ENCODE data around the gene HOXD13.

DNA sequence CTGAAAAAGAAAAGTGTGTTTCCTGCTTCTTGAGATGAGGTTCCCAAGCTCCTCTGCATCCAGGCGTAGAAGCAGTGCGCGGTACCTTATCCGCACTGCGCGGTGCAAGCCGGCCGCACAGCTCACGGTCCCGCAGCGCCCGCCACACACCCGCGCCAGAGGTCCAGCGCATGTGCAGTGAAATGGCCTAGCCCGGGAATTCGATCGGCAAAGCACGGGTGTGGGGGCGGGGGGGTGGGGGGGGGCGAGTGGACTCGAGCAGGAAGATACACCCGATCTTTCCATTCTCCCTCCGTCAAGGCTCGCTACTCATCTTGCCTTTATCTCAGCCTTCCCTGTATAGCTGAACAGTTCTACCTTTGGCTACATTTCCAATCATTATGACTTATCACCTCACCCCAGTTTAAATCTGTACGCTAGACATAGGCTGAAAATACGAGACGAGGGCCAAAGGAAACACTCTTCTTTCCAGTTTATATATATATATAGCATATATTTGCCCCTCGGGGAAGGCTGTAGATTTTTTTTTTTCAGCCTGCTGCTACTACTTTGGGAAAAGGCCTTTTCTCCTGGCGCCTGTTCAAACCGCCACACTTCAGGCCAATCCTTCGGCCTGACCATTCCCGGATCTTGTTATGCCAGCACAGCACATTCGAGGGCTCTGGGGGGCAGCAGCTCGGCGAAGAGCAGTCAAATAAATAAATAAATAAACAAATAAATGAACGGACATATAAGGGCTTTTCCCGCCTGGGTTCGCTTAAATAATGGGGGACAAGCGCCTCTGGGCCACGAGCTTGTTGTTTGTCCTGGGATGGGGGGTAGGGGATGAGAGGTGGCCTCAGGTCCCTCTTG is 47.4 kb downstream of the HOXD13 start:
- TF ChIP-seq EP300 (IDR thresholded peaks at IDR 0.05; ENCODE audit: borderline replicate concordance in 1 of 2, low read depth in 2 of 2, low read length in 2 of 2): no peak
- no peak for TF ChIP-seq MAX (IDR thresholded peaks at IDR 0.05)
- TF ChIP-seq CTCF (IDR thresholded peaks at IDR 0.05; ENCODE audit: control extremely low read depth in 1 of 3, insufficient read depth in 1 of 3, low read depth in 1 of 3, low read length in 3 of 3): no peak
- no peak; the same call in 1 of the 2 replicates for TF ChIP-seq MAFK (IDR thresholded peaks at IDR 0.05; ENCODE audit: low read depth, low read length)
- TF ChIP-seq EZH2 (IDR thresholded peaks at IDR 0.05; ENCODE audit: low read depth, low read length, severe bottlenecking): no peak
- no peak for TF ChIP-seq GTF2F1 (IDR thresholded peaks at IDR 0.05; ENCODE audit: borderline replicate concordance, low read depth, low read length)

Data from H1 (cell line).